ENCODE data around the gene TBC1D3B.
A peak's percentile ranks its signal among the peaks of the same experiment; 100 is the strongest.

Gene TBC1D3B

GRCh38 chr17:36198831-36199465 is 22.5 kb upstream of the TBC1D3B start:
- Histone ChIP-seq H4K8ac (ENCODE audit: low read depth, low read length) (no peak overlapping the region), H2AK5ac (ENCODE audit: low read length) (no peak overlapping the region), H3K4me1 (ENCODE audit: control insufficient read depth in 1 of 2, insufficient read depth in 2 of 2, low read length in 2 of 2) (peaks cover 5 to 8% of the 10 kb centered on the region in 2 experiments), H3K27me3 (ENCODE audit: insufficient read depth, low read length) (no peaks in the 10 kb centered on the region), H3K4ac (ENCODE audit: low read depth, low read length) (no peak overlapping the region), H3K18ac (ENCODE audit: low read length) (no peak overlapping the region), H3K4me2 (ENCODE audit: low read length) (no peak overlapping the region), H2BK12ac (ENCODE audit: low read length) (no peak overlapping the region), H4K12ac (ENCODE audit: low read depth, low read length) (no peak overlapping the region), H3K36me3 (ENCODE audit: control insufficient read depth in 1 of 2, insufficient read depth in 2 of 2, low read length in 2 of 2) (no peaks in the 10 kb centered on the region), H3K4me3 (ENCODE audit: low read depth, low read length) (no peak overlapping the region), H3K27ac (ENCODE audit: low read depth, low read length) (no peak overlapping the region), H3K79me1 (ENCODE audit: low read length) (no peaks in the 10 kb centered on the region), H3K9ac (ENCODE audit: low read length) (no peak overlapping the region), H3K79me2 (ENCODE audit: control insufficient read depth, insufficient read depth, low read length, poor library complexity) (no peaks in the 10 kb centered on the region), H2BK5ac (ENCODE audit: low read depth, low read length, poor library complexity) (no peak overlapping the region), H3K23ac (ENCODE audit: low read length) (no peak overlapping the region), H2BK120ac (ENCODE audit: insufficient read depth, low read length, poor library complexity) (no peak overlapping the region), H3K9me3 (ENCODE audit: insufficient read depth, low read depth, low read length) (no peaks in the 10 kb centered on the region), H3K14ac (ENCODE audit: low read length) (no peak overlapping the region), H2AFZ (ENCODE audit: insufficient read depth, low read length, poor library complexity) (no peak overlapping the region), H4K91ac (ENCODE audit: low read depth, low read length) (no peak overlapping the region)
- peak in 1 of 2 donors; percentile 48 for DNase-seq
- WGBS (ENCODE audit: extremely low coverage, insufficient coverage, insufficient read length), result no CpG with 5 or more reads among the region's 7 CpGs

DNA sequence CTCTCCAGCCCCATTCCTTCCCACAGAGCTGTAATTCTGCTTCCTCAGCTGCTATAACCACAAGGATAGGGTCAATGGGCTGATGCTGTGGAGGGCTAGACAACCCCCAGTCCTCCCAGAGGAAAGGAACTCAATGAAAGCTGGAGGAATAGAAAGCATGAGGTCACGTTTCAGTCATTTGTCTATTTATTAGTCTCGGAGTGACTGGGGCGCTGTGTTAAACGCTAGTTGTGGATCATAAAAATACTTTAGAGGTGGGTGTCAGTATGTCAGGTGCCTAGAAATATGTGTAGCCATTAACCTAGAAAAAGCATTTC is 20.9 kb upstream of the TBC1D3B start:
- H3K4me3 ChIP-seq (ENCODE audit: low read depth, low read length), result no peak overlapping the region
- WGBS (ENCODE audit: extremely low coverage, insufficient coverage, insufficient read length), result no CpG with 5 or more reads among the region's 4 CpGs

DNA sequence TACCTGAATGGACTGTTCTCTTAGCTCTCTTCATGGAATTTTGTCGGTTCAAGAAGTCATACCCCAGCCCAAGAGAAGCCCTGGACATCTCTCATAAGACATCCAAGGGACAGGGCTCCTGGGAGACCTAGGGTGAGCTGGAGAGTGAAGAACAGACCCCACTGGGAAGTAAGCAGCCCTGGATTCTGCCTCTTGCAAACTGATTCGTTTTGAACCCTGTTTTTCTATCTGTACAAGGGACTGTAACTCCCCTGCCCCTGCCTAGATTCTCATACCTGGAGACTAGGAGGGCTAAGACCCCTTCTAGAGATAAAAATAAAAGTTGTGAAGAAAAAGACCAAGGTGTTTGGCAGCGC is 19.7 kb upstream of the TBC1D3B start:
- no peak overlapping the region for H4K8ac ChIP-seq (ENCODE audit: low read depth, low read length)
- H4K91ac ChIP-seq (ENCODE audit: low read depth, low read length), result no peak overlapping the region
- no peak for DNase-seq
- no peaks in the 10 kb centered on the region for H3K36me3 ChIP-seq (ENCODE audit: control insufficient read depth in 1 of 2, insufficient read depth in 2 of 2, low read length in 2 of 2)
- no peak overlapping the region for H3K14ac ChIP-seq (ENCODE audit: low read length)
- no peak overlapping the region for H3K9ac ChIP-seq (ENCODE audit: low read length)
- no peak overlapping the region for H2BK120ac ChIP-seq (ENCODE audit: insufficient read depth, low read length, poor library complexity)
- no peaks in the 10 kb centered on the region for H3K27me3 ChIP-seq (ENCODE audit: insufficient read depth, low read length)
- no peak overlapping the region for H2AK5ac ChIP-seq (ENCODE audit: low read length)
- no peak overlapping the region for H3K27ac ChIP-seq (ENCODE audit: low read depth, low read length)
- H2BK5ac ChIP-seq (ENCODE audit: low read depth, low read length, poor library complexity), result no peak overlapping the region
- no peak overlapping the region for H3K4ac ChIP-seq (ENCODE audit: low read depth, low read length)
- no CpG with 5 or more reads among the region's 3 CpGs for WGBS (ENCODE audit: extremely low coverage, insufficient coverage, insufficient read length)
- no peak overlapping the region for H3K4me3 ChIP-seq (ENCODE audit: low read depth, low read length)
- H3K4me2 ChIP-seq (ENCODE audit: low read length), result no peak overlapping the region
- no peaks in the 10 kb centered on the region for H3K79me2 ChIP-seq (ENCODE audit: control insufficient read depth, insufficient read depth, low read length, poor library complexity)
- H2BK12ac ChIP-seq (ENCODE audit: low read length), result no peak overlapping the region
- H3K23ac ChIP-seq (ENCODE audit: low read length), result no peak overlapping the region
- H3K9me3 ChIP-seq (ENCODE audit: insufficient read depth, low read depth, low read length), result no peaks in the 10 kb centered on the region
- H2AFZ ChIP-seq (ENCODE audit: insufficient read depth, low read length, poor library complexity), result no peak overlapping the region
- peaks cover 10% of the 10 kb centered on the region in 2 experiments for H3K4me1 ChIP-seq (ENCODE audit: control insufficient read depth in 1 of 2, insufficient read depth in 2 of 2, low read length in 2 of 2)
- H3K79me1 ChIP-seq (ENCODE audit: low read length), result peaks cover 2% of the 10 kb centered on the region
- no peak overlapping the region for H3K18ac ChIP-seq (ENCODE audit: low read length)
- no peak overlapping the region for H4K12ac ChIP-seq (ENCODE audit: low read depth, low read length)

More for the DNA sequence above, 20.9 kb upstream of the TBC1D3B start:
- no peak overlapping the region for H3K9ac ChIP-seq (ENCODE audit: low read length)
- no peaks in the 10 kb centered on the region for H3K79me2 ChIP-seq (ENCODE audit: control insufficient read depth, insufficient read depth, low read length, poor library complexity)
- H2BK5ac ChIP-seq (ENCODE audit: low read depth, low read length, poor library complexity), result no peak overlapping the region
- H4K12ac ChIP-seq (ENCODE audit: low read depth, low read length), result no peak overlapping the region
- H3K4me2 ChIP-seq (ENCODE audit: low read length), result no peak overlapping the region
- no peaks in the 10 kb centered on the region for H3K36me3 ChIP-seq (ENCODE audit: control insufficient read depth in 1 of 2, insufficient read depth in 2 of 2, low read length in 2 of 2)
- no peak overlapping the region for H3K23ac ChIP-seq (ENCODE audit: low read length)
- H3K14ac ChIP-seq (ENCODE audit: low read length), result no peak overlapping the region
- no peak overlapping the region for H3K4ac ChIP-seq (ENCODE audit: low read depth, low read length)
- H4K8ac ChIP-seq (ENCODE audit: low read depth, low read length), result no peak overlapping the region
- no peak overlapping the region for H2BK12ac ChIP-seq (ENCODE audit: low read length)
- no peak overlapping the region for H2BK120ac ChIP-seq (ENCODE audit: insufficient read depth, low read length, poor library complexity)
- no peak overlapping the region for H4K91ac ChIP-seq (ENCODE audit: low read depth, low read length)
- H3K18ac ChIP-seq (ENCODE audit: low read length), result no peak overlapping the region
- H2AFZ ChIP-seq (ENCODE audit: insufficient read depth, low read length, poor library complexity), result no peak overlapping the region
- no peaks in the 10 kb centered on the region for H3K27me3 ChIP-seq (ENCODE audit: insufficient read depth, low read length)
- peaks cover 7 to 8% of the 10 kb centered on the region in 2 experiments for H3K4me1 ChIP-seq (ENCODE audit: control insufficient read depth in 1 of 2, insufficient read depth in 2 of 2, low read length in 2 of 2)
- DNase-seq, result peak in 1 of 2 donors; percentile 22
- peaks cover 2% of the 10 kb centered on the region for H3K79me1 ChIP-seq (ENCODE audit: low read length)
- no peaks in the 10 kb centered on the region for H3K9me3 ChIP-seq (ENCODE audit: insufficient read depth, low read depth, low read length)
- no peak overlapping the region for H2AK5ac ChIP-seq (ENCODE audit: low read length)
- no peak overlapping the region for H3K27ac ChIP-seq (ENCODE audit: low read depth, low read length)

DNA sequence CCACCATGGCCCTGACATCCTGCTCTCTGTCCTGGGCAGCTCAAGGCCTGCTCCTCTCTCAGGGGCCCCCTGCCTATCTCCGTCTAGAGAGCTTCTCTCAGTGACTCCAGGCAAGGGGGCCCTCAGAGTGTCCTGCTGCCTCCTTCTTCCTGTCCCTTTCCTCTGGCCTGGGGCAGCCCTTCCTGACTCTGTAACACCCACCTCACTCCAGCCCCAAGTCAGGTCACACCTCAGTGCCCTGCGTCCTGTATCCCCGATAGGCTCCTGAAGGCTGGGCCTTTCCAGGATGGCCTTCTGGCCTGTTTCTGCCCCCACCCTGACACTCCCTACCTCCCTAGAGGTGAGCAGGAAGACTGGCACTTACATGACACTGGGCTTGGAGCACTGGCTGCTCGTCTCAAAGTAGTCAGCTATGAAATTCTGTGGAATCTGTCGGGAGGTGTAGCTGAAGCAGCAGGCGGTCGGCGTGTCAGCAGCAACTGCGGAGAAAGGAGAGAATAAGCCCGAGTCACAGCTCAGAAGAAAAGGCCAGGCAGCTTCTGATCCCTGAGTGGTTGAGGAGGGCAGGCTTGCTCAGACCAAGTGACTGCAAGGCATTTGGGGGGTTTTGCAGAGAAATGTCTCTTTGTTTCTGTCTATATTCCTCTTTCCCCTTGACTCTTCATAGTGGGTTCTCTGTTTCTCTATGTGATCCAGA is 19.1 kb upstream of the TBC1D3B start:
- H3K79me2 ChIP-seq (ENCODE audit: control insufficient read depth, insufficient read depth, low read length, poor library complexity), result no peaks in the 10 kb centered on the region
- peak overlapping the region; percentile 4 for H2BK12ac ChIP-seq (ENCODE audit: low read length)
- H4K91ac ChIP-seq (ENCODE audit: low read depth, low read length), result peak overlapping the region; percentile 1
- H3K23ac ChIP-seq (ENCODE audit: low read length), result no peak overlapping the region
- no peak for DNase-seq
- peak overlapping the region; percentile 2 for H4K8ac ChIP-seq (ENCODE audit: low read depth, low read length)
- no CpG with 5 or more reads among the region's 10 CpGs for WGBS (ENCODE audit: extremely low coverage, insufficient coverage, insufficient read length)
- H3K36me3 ChIP-seq (ENCODE audit: control insufficient read depth in 1 of 2, insufficient read depth in 2 of 2, low read length in 2 of 2), result no peaks in the 10 kb centered on the region
- no peak overlapping the region for H3K9ac ChIP-seq (ENCODE audit: low read length)
- H3K4me1 ChIP-seq (ENCODE audit: control insufficient read depth in 1 of 2, insufficient read depth in 2 of 2, low read length in 2 of 2), result peaks cover 10% of the 10 kb centered on the region in 2 experiments
- no peak overlapping the region for H3K18ac ChIP-seq (ENCODE audit: low read length)
- no peak overlapping the region for H3K4ac ChIP-seq (ENCODE audit: low read depth, low read length)
- H3K4me2 ChIP-seq (ENCODE audit: low read length), result no peak overlapping the region
- no peak overlapping the region for H3K27ac ChIP-seq (ENCODE audit: low read depth, low read length)
- no peak overlapping the region for H4K12ac ChIP-seq (ENCODE audit: low read depth, low read length)
- H2BK5ac ChIP-seq (ENCODE audit: low read depth, low read length, poor library complexity), result no peak overlapping the region
- H2AFZ ChIP-seq (ENCODE audit: insufficient read depth, low read length, poor library complexity), result no peak overlapping the region
- H2AK5ac ChIP-seq (ENCODE audit: low read length), result no peak overlapping the region
- no peaks in the 10 kb centered on the region for H3K27me3 ChIP-seq (ENCODE audit: insufficient read depth, low read length)
- H3K79me1 ChIP-seq (ENCODE audit: low read length), result peaks cover 2% of the 10 kb centered on the region
- H3K4me3 ChIP-seq (ENCODE audit: low read depth, low read length), result no peak overlapping the region
- no peak overlapping the region for H2BK120ac ChIP-seq (ENCODE audit: insufficient read depth, low read length, poor library complexity)
- no peak overlapping the region for H3K14ac ChIP-seq (ENCODE audit: low read length)
- no peaks in the 10 kb centered on the region for H3K9me3 ChIP-seq (ENCODE audit: insufficient read depth, low read depth, low read length)
